Subcutaneous abdominal adipose tissue (tissue), 5 donors: ENCODE data around the gene GPAT3.
"Not testable (repeated sequence)": the region's sequence is repeated elsewhere in the genome, so short reads cannot be mapped to it uniquely, and the experiment has no call there.

ENCODE experiments used
- H3K27ac ChIP-seq: one replicate; pipeline ENCODE4 v1.7.0; 2013; ENCODE audit warnings: low read depth, mild to moderate bottlenecking, inconsistent platforms, low read length, moderate library complexity
- H3K27me3 ChIP-seq, 5 donors: one replicate each; pipeline ENCODE4 v1.7.0; 2013; ENCODE audit warnings: low read length in 5 of 5, inconsistent platforms in 1 of 5; ENCODE audit not compliant: control insufficient read depth in 5 of 5, insufficient read depth in 4 of 5
- H3K36me3 ChIP-seq, 5 donors: one replicate each; pipeline ENCODE4 v1.7.0; 2013; ENCODE audit warnings: low read length in 5 of 5; ENCODE audit not compliant: control insufficient read depth in 5 of 5, insufficient read depth in 5 of 5
- H3K4me1 ChIP-seq, 5 donors: one replicate each; pipeline ENCODE4 v1.7.0; 2013; ENCODE audit warnings: low read length in 5 of 5, mild to moderate bottlenecking in 3 of 5, moderate library complexity in 1 of 5; ENCODE audit not compliant: control insufficient read depth in 5 of 5, insufficient read depth in 5 of 5
- H3K4me3 ChIP-seq, 5 donors: one replicate each; pipeline ENCODE4 v1.7.0; 2013; ENCODE audit warnings: low read length in 5 of 5, low read depth in 1 of 5
- H3K9ac ChIP-seq, 5 donors: one replicate each; pipeline ENCODE4 v1.7.0; 2013; ENCODE audit warnings: low read length in 5 of 5, mild to moderate bottlenecking in 4 of 5, moderate library complexity in 3 of 5
- H3K9me3 ChIP-seq, 5 donors: one replicate each; pipeline ENCODE4 v1.7.0; 2013; ENCODE audit warnings: low read length in 5 of 5; ENCODE audit not compliant: control insufficient read depth in 5 of 5
- donor health status: healthy.
- donor health status: healthy.
- donor health status: healthy.
- donor health status: healthy.
- donor health status: healthy.

The GPAT3 gene

GRCh38 chr4:83568062-83568461 is 32.2 kb downstream of the GPAT3 start:
- Histone ChIP-seq H3K27me3 (no peaks in the 10 kb centered on the region), H3K36me3 (no peaks in the 10 kb centered on the region), H3K9ac (no peak overlapping the region), H3K4me3 (no peak overlapping the region), H3K9me3 (no peaks in the 10 kb centered on the region), H3K27ac (no peak overlapping the region), H3K4me1 (peaks cover 0 to 11% (median 0%) of the 10 kb centered on the region in 5 donors)

DNA sequence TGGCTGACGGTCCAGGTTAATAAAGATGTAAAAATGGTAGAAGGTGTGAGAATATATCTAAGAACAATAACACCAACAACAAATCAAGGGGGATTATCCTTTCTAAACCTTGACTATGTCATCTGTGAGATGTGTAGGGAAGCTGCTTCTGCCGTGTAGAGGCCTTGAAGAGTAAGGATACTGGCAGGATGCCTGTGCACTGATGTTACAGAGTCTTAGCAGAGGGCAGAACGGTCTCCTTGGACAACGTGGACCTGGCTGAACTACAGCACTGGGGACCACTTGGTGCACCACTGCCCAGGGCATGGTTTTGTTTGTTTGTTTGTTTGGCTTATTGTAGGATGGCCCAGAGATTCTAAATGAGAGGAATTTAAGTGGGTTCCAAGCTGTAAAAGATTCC is 33.5 kb downstream of the GPAT3 start:
- Histone ChIP-seq H3K27ac (no peak overlapping the region), H3K9me3 (no peaks in the 10 kb centered on the region), H3K4me3 (no peak overlapping the region), H3K27me3 (no peaks in the 10 kb centered on the region), H3K36me3 (no peaks in the 10 kb centered on the region), H3K9ac (no peak overlapping the region), H3K4me1 (peaks cover 0 to 20% (median 2%) of the 10 kb centered on the region in 5 donors)

- Histone ChIP-seq H3K9ac (no peak overlapping the region), H3K4me3 (no peak overlapping the region), H3K36me3 (no peaks in the 10 kb centered on the region), H3K9me3 (no peaks in the 10 kb centered on the region), H3K27me3 (no peaks in the 10 kb centered on the region), H3K4me1 (peaks cover 0 to 20% (median 2%) of the 10 kb centered on the region in 5 donors), H3K27ac (no peak overlapping the region)
Measured at GRCh38 chr4:83569987-83570386, 34.1 kb downstream of the GPAT3 start.

DNA sequence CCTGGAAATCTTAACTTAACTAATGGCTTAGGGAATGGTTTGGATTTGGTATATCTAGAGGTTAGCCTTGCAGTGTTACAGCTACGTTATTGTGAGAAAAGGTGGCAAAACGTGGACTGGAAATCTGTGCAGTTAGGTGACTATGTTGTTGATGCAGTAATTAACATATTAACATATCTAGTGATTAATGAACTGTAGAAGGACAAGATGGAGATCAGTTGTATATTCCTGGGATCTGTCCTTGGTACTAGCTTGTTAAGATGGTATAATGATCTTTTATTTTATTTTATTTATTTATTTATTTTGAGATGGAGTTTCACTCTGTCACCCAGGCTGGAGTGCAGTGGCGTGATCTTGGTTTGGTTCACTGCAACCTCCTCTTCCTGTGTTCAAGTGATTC is 36.9 kb downstream of the GPAT3 start:
- Histone ChIP-seq H3K27me3 (no peaks in the 10 kb centered on the region), H3K36me3 (no peaks in the 10 kb centered on the region), H3K4me1 (peaks cover 0 to 19% (median 2%) of the 10 kb centered on the region in 5 donors), H3K27ac (no peak overlapping the region), H3K9ac (no peak overlapping the region), H3K4me3 (no peak overlapping the region), H3K9me3 (no peaks in the 10 kb centered on the region)

GRCh38 chr4:83574247-83574646 is 38.3 kb downstream of the GPAT3 start:
- no peak overlapping the region for H3K9ac ChIP-seq
- H3K9me3 ChIP-seq = no peaks in the 10 kb centered on the region
- H3K27me3 ChIP-seq = no peaks in the 10 kb centered on the region
- H3K36me3 ChIP-seq = no peaks in the 10 kb centered on the region
- H3K4me3 ChIP-seq = no peak overlapping the region
- no peak overlapping the region for H3K27ac ChIP-seq
- peaks cover 2 to 23% (median 4%) of the 10 kb centered on the region in 5 donors for H3K4me1 ChIP-seq

DNA sequence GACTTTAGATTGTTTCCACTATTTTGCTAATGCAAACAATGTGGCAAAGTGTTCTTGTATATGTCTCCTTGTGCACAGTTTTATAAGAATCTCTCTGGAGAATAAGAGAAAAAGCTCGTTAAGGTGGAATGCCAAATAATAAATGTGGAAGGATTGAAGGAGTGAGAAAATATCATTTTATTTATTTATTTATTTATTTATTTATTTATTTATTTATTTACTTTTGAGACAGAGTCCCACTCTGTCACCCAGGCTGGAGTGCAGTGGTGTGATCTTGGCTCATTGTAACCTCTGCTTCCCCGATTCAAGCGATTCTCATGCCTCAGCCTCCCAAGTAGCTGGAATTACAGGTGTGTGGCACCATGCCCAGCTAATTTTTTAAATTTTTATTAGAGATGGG is 40.3 kb downstream of the GPAT3 start:
- H3K27ac ChIP-seq, H3K4me3 ChIP-seq, H3K27me3 ChIP-seq, H3K36me3 ChIP-seq, H3K9ac ChIP-seq, H3K9me3 ChIP-seq: not testable (repeated sequence)
- peaks cover 2 to 18% (median 4%) of the 10 kb centered on the region in 5 donors for H3K4me1 ChIP-seq

GRCh38 chr4:83581411-83582288 is 45.7 kb downstream of the GPAT3 start:
- Histone ChIP-seq H3K9ac (no peak overlapping the region), H3K27me3 (no peaks in the 10 kb centered on the region), H3K27ac (no peak overlapping the region), H3K4me3 (peak overlapping the region in 1 of 5 donors; percentile 46), H3K36me3 (no peaks in the 10 kb centered on the region), H3K4me1 (peaks cover 3 to 19% (median 13%) of the 10 kb centered on the region in 5 donors), H3K9me3 (no peaks in the 10 kb centered on the region)

DNA sequence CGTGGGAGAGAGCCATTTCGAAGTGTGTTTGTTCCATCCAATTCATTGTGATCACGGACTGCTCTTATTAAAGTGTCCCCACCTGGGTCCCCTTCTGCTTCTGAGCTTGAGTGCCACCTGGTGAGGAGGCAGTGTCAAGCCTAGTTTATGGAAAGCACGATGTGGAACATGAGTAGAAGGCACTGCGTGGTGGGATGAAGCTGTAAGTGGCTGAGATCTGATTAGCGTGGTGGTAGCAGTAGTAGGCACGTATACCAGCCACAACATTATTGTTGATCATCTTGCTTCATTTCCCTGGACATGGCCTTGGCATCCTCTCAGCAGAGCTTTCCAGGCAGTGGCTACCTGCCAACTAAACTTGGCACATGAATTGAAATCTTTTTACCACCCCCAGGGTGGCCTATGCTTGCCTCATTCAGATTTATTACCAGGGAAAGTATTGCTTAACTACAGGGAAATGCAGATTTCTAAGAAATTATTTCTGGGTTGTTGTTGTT is 46.4 kb downstream of the GPAT3 start:
- Histone ChIP-seq H3K9me3 (no peaks in the 10 kb centered on the region), H3K9ac (no peak overlapping the region), H3K4me3 (peak overlapping the region in 1 of 5 donors; percentile 46), H3K27me3 (no peaks in the 10 kb centered on the region), H3K27ac (no peak overlapping the region), H3K36me3 (no peaks in the 10 kb centered on the region), H3K4me1 (peaks cover 3 to 19% (median 13%) of the 10 kb centered on the region in 5 donors)

DNA sequence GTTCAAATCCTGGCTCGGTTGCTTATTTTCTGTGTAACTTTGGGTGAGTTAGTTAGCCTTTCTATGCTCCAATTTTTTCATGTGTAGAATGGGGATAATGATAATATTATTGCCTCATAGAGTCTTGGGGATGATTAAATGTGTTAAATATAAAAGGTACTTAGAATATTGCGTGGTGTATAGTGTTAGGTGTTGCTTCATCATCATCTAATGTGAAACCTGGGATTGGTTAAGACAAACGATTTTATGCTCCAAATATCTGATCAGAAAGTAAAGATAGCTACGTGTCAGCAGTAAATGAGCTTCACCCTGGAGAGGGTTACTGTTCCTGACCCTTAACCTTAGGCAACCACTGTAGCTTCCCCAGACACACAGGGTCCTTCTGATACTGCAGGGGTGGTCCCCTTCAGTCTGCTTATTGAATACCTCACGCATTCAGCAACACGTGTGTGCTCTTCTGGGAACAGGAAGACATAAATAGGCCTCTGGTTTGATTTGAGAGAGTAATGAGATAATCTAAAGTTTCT is 50.1 kb downstream of the GPAT3 start:
- Histone ChIP-seq H3K36me3 (peaks cover 0 to 3% (median 0%) of the 10 kb centered on the region in 5 donors), H3K27me3 (no peaks in the 10 kb centered on the region), H3K9ac (no peak overlapping the region), H3K27ac (no peak overlapping the region), H3K4me1 (peaks cover 0 to 15% (median 12%) of the 10 kb centered on the region in 5 donors), H3K4me3 (no peak overlapping the region), H3K9me3 (no peaks in the 10 kb centered on the region)

GRCh38 chr4:83589279-83589678 is 53.4 kb downstream of the GPAT3 start:
- Histone ChIP-seq H3K9ac (no peak overlapping the region), H3K9me3 (no peaks in the 10 kb centered on the region)

More at GRCh38 chr4:83589279-83589678, 53.4 kb downstream of the GPAT3 start:
- Histone ChIP-seq H3K27me3 (no peaks in the 10 kb centered on the region), H3K36me3 (peaks cover 0 to 3% (median 0%) of the 10 kb centered on the region in 5 donors), H3K27ac (no peak overlapping the region), H3K4me1 (peaks cover 0 to 7% (median 4%) of the 10 kb centered on the region in 5 donors), H3K4me3 (no peak overlapping the region)
